Mucosa of stomach (tissue), 1 donor: ENCODE measurements around the gene A4GALT.
"Not testable (repeated sequence)": the region's sequence is repeated elsewhere in the genome, so short reads cannot be mapped to it uniquely, and the experiment has no call there.

Source experiments
- H3K27me3 ChIP-seq: one replicate; pipeline ENCODE4 v1.7.0; 2013; ENCODE audit warnings: mild to moderate bottlenecking, low read length; ENCODE audit not compliant: control insufficient read depth, insufficient read depth
- H3K36me3 ChIP-seq: one replicate; pipeline ENCODE4 v1.7.0; 2013; ENCODE audit warnings: low read length; ENCODE audit not compliant: control insufficient read depth, insufficient read depth
- H3K4me1 ChIP-seq: one replicate; pipeline ENCODE4 v1.7.0; 2013; ENCODE audit warnings: mild to moderate bottlenecking, low read length; ENCODE audit not compliant: control insufficient read depth, insufficient read depth
- H3K4me3 ChIP-seq: one replicate; pipeline ENCODE4 v1.7.0; 2013; ENCODE audit warnings: low read length
- H3K9ac ChIP-seq: one replicate; pipeline ENCODE4 v1.7.0; 2013; ENCODE audit warnings: mild to moderate bottlenecking, low read length, moderate library complexity
- H3K9me3 ChIP-seq: one replicate; pipeline ENCODE4 v1.7.0; 2013; ENCODE audit warnings: mild to moderate bottlenecking, low read length, moderate library complexity; ENCODE audit not compliant: control insufficient read depth
- donor health status: Pancreatic carcinoma.

Gene A4GALT

DNA sequence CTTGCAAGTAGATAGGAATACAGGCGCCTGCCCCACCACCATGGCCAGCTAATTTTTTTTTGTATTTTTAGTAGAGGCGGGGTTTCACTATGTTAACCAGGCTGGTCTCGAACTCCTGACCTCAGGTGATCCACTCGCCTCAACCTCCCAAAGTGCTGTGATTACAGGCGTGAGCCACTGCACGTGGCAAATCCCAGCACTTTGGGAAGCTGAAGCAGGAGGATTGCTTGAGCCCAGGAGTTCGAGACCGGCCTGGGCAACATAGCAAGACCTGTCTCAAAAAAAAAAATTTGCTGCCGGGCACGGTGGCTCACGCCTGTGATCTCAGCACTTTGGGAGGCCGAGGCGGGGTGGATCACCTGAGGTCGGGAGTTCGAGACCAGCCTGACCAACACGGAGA lies 34.5 kb upstream of the A4GALT start:
- H3K36me3 ChIP-seq, H3K9ac ChIP-seq, H3K4me3 ChIP-seq, H3K9me3 ChIP-seq, H3K27me3 ChIP-seq: not testable (repeated sequence)
- H3K4me1 ChIP-seq: peaks cover 26% of the 10 kb centered on the region

DNA sequence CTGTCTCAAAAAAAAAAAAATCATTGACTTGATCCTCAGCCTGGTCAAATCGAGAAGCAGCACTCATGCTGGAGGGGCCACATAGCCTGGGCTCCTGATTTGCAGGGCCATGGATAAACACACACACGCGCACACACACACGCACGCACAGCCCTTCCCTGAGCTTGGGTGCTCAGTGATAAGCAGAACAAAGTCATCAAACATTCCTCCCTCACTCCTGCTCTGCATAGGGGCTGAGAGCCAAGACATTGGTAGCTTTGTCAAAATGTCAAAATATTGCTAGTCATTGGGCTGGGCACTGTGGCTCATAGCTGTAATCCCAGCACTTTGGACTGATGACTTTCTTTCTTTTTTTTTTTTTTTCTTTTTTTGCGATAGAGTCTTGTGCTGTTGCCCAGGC lies 34.0 kb upstream of the A4GALT start:
- H3K4me1 ChIP-seq: peaks cover 26% of the 10 kb centered on the region
- no peak overlapping the region for H3K9ac ChIP-seq
- no peaks in the 10 kb centered on the region for H3K36me3 ChIP-seq
- no peak overlapping the region for H3K4me3 ChIP-seq
- H3K27me3 ChIP-seq: no peaks in the 10 kb centered on the region
- H3K9me3 ChIP-seq: no peaks in the 10 kb centered on the region

DNA sequence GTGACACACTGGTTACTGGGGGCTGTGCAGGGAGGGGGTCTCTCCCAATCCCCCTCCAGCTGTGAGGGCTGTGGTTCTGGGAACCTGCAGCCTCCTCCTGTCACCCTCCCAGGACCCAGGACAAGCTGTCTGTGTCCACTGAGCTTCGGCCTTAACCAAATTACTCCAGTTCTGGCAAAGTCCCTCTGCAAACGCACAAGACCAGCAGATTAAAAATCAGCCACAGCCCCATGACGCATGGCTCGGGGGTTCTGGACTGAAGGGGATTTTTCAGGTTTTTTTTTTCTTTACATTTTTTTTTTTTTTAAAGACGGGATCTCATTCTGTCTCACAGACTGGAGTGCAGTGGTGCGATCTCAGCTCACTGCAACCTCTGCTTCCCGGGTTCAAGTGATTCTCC lies 32.2 kb upstream of the A4GALT start:
- Histone ChIP-seq H3K9me3 (no peaks in the 10 kb centered on the region), H3K4me1 (peaks cover 26% of the 10 kb centered on the region), H3K9ac (no peak overlapping the region), H3K4me3 (no peak overlapping the region), H3K27me3 (no peaks in the 10 kb centered on the region), H3K36me3 (no peaks in the 10 kb centered on the region)

DNA sequence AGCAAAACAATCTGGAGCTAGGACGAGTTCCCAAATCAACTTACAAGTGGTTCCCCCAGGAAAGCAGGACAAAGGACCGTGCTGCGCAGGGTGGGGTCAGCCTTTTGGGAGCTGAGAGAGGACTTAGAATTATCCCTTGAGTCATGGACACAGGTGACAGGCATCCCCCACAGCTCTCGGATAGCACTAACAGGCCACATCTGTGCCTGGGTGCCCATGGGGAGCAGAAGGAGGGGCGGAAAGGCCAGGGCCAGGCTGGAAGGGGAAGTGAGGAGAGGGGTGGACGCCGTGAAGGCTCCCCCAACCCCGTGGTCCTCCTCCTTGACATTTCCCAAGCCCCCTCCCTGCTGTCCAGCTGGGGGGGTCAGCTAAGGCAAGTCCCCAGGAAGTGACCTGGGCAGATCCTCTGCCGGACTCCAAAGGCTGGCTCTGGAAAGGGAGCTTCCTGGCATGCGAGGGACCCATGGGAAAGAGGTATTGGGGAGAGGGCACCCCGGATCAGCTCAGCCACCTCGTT lies 31.6 kb upstream of the A4GALT start:
- H3K36me3 ChIP-seq: no peaks in the 10 kb centered on the region
- H3K9ac ChIP-seq: no peak overlapping the region
- no peaks in the 10 kb centered on the region for H3K9me3 ChIP-seq
- no peak overlapping the region for H3K4me3 ChIP-seq
- H3K27me3 ChIP-seq: no peaks in the 10 kb centered on the region
- H3K4me1 ChIP-seq: peaks cover 26% of the 10 kb centered on the region

DNA sequence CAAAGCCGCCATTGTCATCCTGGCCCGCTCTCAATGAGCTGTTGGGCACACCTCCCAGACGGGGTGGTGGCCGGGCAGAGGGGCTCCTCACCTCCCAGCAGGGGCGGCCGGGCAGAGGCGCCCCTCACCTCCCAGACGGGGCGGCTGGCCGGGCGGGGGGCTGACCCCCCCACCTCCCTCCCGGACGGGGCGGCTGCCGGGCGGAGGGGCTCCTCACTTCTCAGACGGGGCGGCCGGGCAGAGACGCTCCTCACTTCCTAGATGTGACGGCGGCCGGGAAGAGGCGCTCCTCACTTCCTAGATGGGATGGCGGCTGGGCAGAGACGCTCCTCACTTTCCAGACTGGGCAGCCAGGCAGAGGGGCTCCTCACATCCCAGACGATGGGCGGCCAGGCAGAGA lies 29.8 kb upstream of the A4GALT start:
- H3K27me3 ChIP-seq, H3K9me3 ChIP-seq, H3K4me3 ChIP-seq, H3K9ac ChIP-seq, H3K36me3 ChIP-seq: not testable (repeated sequence)
- peaks cover 22% of the 10 kb centered on the region for H3K4me1 ChIP-seq

DNA sequence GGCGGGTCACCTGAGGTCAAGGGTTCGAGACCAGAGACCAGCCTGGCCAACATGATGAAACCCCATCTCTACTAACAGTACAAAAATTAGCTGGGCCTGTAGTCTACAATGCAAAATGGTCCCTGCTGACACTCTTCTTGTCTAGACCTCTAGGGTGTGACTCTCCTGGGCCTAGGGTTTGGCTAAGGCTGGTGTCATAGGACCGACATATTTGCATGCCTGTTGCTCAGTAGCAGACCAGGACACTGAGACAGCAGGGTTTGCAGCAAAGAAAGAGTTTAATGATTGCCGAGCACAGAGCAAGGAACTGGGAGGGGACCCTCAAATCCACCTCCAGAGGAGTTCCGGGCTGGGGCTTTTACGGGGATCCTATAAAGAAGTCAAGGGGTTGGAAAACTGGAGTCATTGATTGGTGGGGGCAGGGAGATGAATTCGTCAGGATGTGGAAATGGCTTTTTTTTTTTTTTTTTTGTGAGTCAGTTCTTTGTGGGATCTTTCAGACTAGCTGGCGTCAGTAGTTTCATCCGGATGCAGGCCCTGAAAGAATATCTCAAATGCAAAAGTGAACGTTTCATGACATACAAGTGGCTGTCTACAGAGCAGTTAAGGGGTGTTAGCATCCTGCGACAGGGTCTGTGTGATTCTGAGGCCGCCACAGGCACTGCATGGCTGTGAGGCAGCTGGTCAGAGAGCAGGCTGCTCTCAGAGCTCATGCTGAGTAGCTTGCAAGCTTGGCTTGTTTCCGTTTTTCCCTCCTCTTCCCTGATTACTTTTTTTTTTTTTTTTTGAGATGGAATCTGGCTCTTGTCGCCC lies 27.2 kb upstream of the A4GALT start:
- H3K27me3 ChIP-seq: no peaks in the 10 kb centered on the region
- H3K4me1 ChIP-seq: peaks cover 21% of the 10 kb centered on the region
- no peak overlapping the region for H3K9ac ChIP-seq
- H3K9me3 ChIP-seq: no peaks in the 10 kb centered on the region
- H3K4me3 ChIP-seq: no peak overlapping the region
- H3K36me3 ChIP-seq: no peaks in the 10 kb centered on the region

DNA sequence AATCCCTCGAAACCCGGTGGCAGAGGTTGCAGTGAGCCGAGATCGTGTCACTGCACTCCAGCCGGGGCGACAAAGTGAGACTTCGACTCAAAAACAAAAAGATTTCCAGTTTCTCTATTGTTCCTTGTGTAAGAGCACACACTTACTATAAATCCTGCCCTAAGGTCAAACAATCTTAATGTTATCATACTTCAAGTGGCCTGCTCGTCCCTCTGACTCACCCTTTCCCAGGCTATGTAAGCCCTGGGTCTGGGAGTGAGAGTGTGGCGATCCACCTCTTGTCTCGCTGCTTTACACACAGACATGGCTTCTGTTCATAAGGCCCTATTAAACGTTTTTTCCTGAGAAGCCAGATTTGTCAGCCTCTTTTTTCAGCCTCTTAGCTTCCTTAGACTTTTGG lies 24.4 kb upstream of the A4GALT start:
- no peaks in the 10 kb centered on the region for H3K27me3 ChIP-seq
- no peaks in the 10 kb centered on the region for H3K36me3 ChIP-seq
- peaks cover 21% of the 10 kb centered on the region for H3K4me1 ChIP-seq
- H3K9ac ChIP-seq: no peak overlapping the region
- H3K4me3 ChIP-seq: no peak overlapping the region
- H3K9me3 ChIP-seq: no peaks in the 10 kb centered on the region

DNA sequence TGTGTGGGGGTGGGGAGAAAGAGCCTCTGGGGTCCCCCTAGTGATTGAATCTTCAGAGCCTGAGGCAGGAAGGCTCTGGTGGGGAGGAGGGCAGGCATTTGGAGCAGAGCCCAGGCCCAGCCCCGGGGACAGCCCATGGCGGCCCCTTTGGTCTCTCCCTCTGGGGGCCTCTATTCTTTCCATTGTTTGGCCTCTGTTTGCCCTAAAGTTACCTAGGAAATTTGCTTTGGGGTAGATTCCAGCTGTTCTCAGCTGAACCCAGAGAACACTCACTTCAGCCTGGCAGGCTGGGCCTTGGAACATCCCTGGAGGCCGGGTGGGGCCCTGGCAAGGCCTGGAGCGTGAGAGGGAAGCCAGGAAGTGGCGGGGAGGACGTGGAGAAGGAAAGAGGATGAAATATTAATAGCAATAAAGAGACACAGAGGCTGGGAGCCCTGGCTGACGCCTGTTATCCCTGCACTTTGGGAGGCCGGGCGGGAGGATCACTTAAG lies 22.9 kb upstream of the A4GALT start:
- peaks cover 21% of the 10 kb centered on the region for H3K4me1 ChIP-seq
- H3K27me3 ChIP-seq: no peaks in the 10 kb centered on the region
- no peaks in the 10 kb centered on the region for H3K9me3 ChIP-seq
- H3K9ac ChIP-seq: no peak overlapping the region
- no peaks in the 10 kb centered on the region for H3K36me3 ChIP-seq
- no peak overlapping the region for H3K4me3 ChIP-seq

DNA sequence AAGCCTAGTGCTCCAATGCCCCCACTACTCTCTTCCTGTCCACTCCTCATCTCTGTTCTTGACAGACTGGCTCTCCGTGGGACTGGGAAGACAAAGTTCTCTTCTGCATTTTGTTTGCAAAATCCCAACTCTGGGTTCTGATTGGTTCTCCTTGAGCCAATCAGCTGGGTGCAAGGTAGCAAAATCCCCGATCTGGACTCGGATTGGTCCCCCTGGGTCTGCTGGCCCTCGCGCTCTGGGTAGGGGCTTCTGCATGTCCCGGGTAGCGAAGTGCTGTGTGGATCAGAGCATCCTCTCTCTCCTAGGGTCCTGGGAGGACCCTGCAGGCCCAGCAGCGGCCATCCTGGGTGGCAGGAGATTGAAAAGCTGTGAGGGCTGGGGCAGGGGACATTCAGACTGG lies 22.3 kb upstream of the A4GALT start:
- Histone ChIP-seq H3K4me1 (peaks cover 21% of the 10 kb centered on the region), H3K9ac (no peak overlapping the region), H3K27me3 (no peaks in the 10 kb centered on the region), H3K9me3 (no peaks in the 10 kb centered on the region), H3K4me3 (no peak overlapping the region), H3K36me3 (no peaks in the 10 kb centered on the region)

DNA sequence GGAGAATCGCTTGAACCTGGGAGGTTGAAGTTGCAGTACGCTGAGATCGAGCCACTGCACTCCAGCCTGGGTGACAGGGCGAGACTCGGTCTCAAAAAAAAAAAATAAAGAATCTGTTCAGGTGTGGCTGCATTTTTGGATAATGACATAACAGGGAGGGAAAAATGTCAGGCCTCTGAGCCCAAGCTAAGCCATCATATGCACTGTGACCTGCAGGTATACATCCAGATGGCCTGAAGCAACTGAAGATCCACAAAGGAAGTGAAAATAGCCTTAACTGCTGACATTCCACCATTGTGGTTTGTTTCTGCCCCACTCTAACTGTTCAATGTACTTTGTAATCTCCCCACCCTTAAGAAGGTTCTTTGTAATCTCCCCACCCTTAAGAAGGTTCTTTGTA lies 19.6 kb upstream of the A4GALT start:
- H3K4me1 ChIP-seq: peaks cover 18% of the 10 kb centered on the region
- not testable (repeated sequence) for H3K4me3 ChIP-seq, H3K27me3 ChIP-seq, H3K36me3 ChIP-seq, H3K9me3 ChIP-seq, H3K9ac ChIP-seq

DNA sequence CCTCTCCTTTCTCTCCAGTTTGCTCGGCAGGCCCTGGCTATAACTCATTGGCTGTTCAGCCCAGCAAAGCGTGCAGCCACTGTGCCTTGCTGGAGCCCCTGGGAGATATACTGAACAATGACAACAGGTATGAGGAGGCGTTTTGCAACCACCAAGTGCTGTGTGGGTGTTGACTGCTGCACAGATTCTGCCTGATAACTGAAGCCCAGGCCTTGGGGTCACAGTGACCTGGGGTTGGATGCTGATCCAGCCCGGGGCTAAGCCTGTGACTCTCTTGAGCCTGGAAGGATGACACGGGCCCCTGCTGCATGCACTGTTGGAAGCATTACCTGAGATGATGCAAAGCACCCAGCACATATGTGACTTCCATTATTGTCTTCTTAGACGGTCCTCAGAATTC lies 13.7 kb upstream of the A4GALT start:
- no peaks in the 10 kb centered on the region for H3K9me3 ChIP-seq
- no peak overlapping the region for H3K4me3 ChIP-seq
- no peaks in the 10 kb centered on the region for H3K36me3 ChIP-seq
- H3K27me3 ChIP-seq: no peaks in the 10 kb centered on the region
- peaks cover 6% of the 10 kb centered on the region for H3K4me1 ChIP-seq
- no peak overlapping the region for H3K9ac ChIP-seq

DNA sequence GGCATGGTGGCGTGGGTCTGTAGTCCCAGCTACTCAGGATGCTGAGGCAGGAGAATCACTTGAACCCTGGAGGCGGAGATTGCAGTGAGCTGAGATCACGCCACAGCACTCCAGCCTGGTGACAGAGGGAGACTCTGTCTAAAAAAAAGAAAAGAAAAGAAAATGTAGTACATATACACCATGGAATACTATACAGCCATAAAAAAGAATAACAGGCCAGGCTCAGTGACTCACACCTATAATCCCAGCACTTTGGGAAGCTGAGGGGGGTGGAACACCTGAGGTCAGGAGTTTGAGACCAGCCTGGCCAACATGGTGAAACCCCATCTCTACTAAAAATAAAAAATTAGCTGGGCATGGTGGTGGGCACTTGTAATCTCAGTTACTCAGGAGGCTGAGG lies 12.7 kb upstream of the A4GALT start:
- H3K9ac ChIP-seq, H3K36me3 ChIP-seq, H3K9me3 ChIP-seq, H3K4me1 ChIP-seq, H3K27me3 ChIP-seq, H3K4me3 ChIP-seq: not testable (repeated sequence)
